GM12801 (cell line): Measurements from ENCODE around the gene COL27A1.

Source experiments
- TF ChIP-seq, protein P1 (sequence below): IDR thresholded peaks from one replicate; pipeline ENCODE4 v1.5.1; 2011; ENCODE audit warnings: control low read depth; ENCODE audit not compliant: insufficient read length; ENCODE audit errors: extremely low read depth

COL27A1 gene

DNA sequence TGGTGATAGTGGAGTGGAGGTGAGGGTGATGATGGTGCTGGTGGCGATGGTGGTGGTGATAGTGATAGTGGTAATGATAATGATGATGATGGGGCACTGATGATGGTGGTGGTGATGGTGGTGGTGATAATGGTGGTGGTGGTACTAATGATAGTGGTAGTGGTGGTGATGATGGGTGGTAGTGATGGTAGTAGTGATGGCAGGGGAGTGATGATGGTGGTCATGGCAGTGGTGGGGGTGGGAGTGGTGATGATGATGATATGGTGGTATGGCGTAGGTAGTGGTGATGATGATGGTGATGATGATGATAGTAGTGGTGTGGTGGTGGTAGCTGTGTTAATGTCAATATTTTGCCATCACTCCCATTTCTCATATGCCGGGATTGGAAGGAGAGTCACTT, 123.0 kb downstream of the COL27A1 start:
- TF ChIP-seq, protein P1, sequence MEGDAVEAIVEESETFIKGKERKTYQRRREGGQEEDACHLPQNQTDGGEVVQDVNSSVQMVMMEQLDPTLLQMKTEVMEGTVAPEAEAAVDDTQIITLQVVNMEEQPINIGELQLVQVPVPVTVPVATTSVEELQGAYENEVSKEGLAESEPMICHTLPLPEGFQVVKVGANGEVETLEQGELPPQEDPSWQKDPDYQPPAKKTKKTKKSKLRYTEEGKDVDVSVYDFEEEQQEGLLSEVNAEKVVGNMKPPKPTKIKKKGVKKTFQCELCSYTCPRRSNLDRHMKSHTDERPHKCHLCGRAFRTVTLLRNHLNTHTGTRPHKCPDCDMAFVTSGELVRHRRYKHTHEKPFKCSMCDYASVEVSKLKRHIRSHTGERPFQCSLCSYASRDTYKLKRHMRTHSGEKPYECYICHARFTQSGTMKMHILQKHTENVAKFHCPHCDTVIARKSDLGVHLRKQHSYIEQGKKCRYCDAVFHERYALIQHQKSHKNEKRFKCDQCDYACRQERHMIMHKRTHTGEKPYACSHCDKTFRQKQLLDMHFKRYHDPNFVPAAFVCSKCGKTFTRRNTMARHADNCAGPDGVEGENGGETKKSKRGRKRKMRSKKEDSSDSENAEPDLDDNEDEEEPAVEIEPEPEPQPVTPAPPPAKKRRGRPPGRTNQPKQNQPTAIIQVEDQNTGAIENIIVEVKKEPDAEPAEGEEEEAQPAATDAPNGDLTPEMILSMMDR, result no peak

DNA sequence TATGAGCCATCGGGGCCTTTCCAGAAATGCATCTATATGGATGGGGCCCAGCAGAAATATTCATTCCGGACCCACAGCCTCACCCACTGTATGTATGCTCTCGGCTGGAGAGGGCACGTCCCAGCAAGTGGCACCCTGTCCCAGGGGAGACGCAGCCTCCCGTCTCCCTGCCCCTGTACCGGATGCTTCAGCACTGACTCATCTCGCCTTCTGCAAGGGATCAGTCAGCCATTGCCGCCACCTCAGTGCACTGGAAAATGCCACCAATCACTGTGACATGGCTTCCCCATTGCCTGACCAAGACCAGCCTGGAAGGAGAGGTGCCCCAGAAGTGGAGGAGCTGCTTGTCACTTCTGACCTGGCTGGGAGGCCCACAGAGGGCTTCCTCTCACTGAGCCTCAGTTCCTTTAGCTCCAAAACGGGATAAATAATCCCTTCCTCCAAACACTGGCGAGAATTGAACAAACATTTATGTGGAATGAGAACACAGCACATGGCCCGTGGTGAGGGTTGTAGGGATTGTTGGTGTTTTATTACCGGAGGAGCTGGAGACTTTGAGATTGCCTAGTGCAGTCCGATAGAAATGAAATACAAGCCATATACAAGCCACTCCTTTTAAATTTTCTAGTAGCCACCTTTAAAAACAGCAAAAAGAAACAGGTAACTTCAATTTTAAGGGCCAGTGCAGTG, 123.7 kb downstream of the COL27A1 start:
- TF ChIP-seq, protein P1, result no peak

DNA sequence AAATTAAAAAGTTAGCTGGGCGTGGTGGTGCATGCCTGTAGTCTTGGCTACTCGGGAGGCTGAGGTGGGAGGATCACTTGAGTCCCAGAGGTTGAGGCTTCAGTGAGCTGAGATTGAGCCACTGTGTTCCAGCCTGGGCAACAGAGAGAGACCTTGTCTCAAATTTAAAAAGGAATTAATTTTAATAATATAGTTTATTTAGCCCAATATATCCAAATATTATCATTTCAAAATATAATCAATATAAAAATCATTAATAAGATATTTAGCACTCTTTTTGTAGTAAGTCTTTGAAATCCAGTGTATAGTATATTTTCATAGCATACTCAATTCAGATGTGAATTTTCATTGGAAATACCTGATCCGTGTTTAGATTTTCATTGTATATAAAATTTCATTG, 124.4 kb downstream of the COL27A1 start:
- TF ChIP-seq, protein P1, result no peak

DNA sequence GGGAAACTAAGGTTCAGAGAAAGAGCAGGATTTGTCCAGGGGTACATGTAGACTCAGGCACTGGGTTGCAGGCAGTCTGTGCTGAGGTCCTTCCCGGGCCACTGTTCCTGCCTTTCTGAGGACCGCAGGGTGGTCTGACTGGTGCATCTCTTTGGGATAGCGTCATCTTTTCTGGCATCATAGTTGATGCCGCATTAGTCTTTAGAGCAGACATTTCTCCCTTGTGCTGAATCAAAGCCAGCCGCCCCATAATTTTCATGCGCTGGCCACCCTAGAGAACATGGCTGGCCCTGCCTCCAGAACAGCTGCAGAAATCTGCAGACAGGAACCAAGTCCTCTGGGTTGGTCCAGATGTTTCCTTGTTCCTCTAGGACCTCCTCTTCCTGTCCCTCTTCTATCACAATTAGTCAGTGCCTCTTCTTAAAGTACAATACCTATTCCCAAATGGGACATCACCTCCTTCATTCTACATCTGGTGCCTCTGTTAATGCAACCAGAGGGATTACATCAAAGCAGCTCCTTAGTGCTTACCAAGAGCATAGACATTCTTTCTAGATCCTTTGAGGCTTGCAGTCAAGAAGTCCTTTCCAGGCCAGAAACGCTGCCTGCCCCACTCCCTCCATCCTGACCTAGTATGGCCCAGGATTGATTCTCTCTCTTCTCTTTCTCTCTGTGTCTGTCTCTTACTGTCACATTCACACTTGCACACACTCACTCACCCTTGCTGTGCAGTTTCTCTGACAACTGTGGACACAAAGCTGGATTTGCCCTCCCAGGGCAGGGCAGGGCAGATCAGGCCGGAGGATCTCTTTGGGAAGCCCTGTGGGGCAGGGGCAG, 125.5 kb downstream of the COL27A1 start:
- TF ChIP-seq, protein P1, result no peak

DNA sequence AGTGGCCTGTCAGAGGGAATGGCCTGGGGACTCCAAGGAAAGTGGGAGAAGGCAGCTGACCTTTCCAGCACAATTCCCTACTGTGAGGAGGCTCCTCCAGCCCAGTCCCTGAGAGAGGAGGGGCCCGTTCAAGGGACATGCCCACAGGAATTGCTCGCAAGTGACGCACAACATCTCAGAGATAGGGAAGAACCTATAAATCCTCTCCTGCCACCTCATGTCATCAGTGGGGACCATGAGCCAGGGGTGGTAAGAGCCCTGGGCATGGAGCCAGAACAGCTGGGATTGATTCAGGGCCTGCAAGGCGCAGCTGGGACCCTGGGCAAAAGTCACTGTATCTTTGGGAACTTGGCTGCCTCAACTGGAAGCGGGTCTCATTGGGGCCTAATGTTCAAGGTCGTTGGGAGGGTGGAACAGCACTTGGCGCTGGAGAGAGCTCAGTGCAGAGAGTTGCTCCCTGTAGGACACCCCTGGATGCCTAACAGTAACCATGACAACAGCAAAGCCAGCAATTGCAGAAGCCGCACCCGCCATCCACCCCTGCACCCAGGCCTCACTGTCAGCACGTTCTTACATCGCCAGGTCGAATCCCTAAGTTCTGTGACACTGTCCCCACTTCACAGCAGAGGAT, 126.3 kb downstream of the COL27A1 start:
- TF ChIP-seq, protein P1, result no peak

DNA sequence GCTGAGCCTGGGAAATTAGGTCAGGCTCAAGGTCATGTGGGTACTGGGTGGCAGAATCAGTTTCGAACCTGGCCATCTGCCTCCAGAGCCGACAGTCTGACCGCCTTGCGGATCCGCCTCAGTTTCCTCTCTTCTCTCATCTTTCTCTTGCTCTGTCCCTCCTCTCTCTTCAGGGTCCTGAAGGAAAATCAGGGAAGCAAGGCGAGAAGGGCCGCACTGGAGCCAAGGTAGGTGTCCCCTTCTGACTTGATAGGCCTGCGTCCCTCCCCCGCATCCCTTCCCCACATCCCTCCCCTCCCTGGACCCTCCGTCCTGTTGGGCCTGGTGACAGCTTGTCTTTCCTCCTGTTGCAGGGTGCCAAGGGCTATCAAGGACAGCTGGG, 126.8 kb downstream of the COL27A1 start:
- TF ChIP-seq, protein P1, result no peak

DNA sequence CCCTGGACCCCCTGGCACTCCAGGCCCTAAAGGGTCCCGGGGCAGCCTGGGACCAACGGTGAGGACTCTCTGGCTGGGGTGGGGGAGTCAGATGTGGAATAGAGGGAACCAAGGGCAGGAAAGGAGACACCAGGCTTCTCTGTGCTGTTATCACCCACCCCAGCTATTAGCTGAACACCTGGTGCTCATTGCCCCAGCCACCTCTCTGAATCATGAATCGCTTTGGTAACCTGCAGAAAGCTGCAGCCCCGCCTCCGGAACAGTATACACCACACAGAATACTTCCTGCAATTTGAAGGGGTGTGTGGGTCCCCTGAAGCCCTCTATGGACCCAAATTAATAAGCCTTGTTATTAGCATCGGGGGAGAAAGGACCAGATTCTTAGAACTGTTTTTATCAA, 127.2 kb downstream of the COL27A1 start:
- TF ChIP-seq, protein P1, result no peak
